Smooth muscle cell (in vitro differentiated cells): ENCODE results near the gene SPSB3. TPM values are rescaled to one million over a fixed set of nuclear protein-coding genes. Genes with fewer than 3 reads are reported as not detected.

Source experiments
- DNase-seq: peaks from one replicate; lab custom pipeline; 2025; ENCODE audit not compliant: unreplicated experiment; lab: John Stamatoyannopoulos, UW
- H2AFZ ChIP-seq: fragments of 200-600 bp; sonication (generic); 2 replicates; pipeline ENCODE4 v1.6.0; 2016; ENCODE audit warnings: antibody characterized with exemption, low read depth, mild to moderate bottlenecking
- H3F3A ChIP-seq: fragments of 200-600 bp; sonication (generic); 2 replicates; pipeline ENCODE4 v1.6.0; 2017; ENCODE audit warnings: antibody characterized with exemption, low read depth
- H3K27ac ChIP-seq: fragments of 200-600 bp; sonication (generic); 2 replicates; pipeline ENCODE4 v1.5.1; 2016; ENCODE audit warnings: low read depth, mild to moderate bottlenecking
- H3K27me3 ChIP-seq: fragments of 200-600 bp; sonication (generic); 2 replicates; pipeline ENCODE4 v1.6.1; 2016; ENCODE audit warnings: low read depth, mild to moderate bottlenecking
- H3K36me3 ChIP-seq: fragments of 200-600 bp; sonication (generic); 2 replicates; pipeline ENCODE4 v1.5.1; 2016; ENCODE audit warnings: low read depth
- H3K4me1 ChIP-seq: fragments of 200-600 bp; sonication (generic); 2 replicates; pipeline ENCODE4 v1.5.1; 2016; ENCODE audit warnings: low read depth
- H3K4me2 ChIP-seq: fragments of 200-600 bp; sonication (generic); 2 replicates; pipeline ENCODE4 v1.6.0; 2016; ENCODE audit warnings: mild to moderate bottlenecking
- H3K4me3 ChIP-seq: fragments of 200-600 bp; sonication (generic); 2 replicates; pipeline ENCODE4 v1.5.1; 2016; ENCODE audit warnings: mild to moderate bottlenecking
- H3K79me2 ChIP-seq: fragments of 200-600 bp; sonication (generic); 2 replicates; pipeline ENCODE4 v1.6.0; 2016; ENCODE audit warnings: low read depth, mild to moderate bottlenecking
- H3K9ac ChIP-seq: fragments of 200-600 bp; sonication (generic); 2 replicates; pipeline ENCODE4 v1.6.0; 2016; ENCODE audit warnings: low read depth
- H3K9me3 ChIP-seq: fragments of 200-600 bp; sonication (generic); replicated peaks from 2 replicates; pipeline ENCODE4 v1.5.1; 2016; ENCODE audit warnings: low read depth
- H4K20me1 ChIP-seq: fragments of 200-600 bp; sonication (generic); 2 replicates; pipeline ENCODE4 v1.6.0; 2016; ENCODE audit warnings: low read depth
- WGBS: methylation state at CpG from one replicate; pipeline ENCODE4 v1.1.7; 2016; ENCODE audit warnings: low lambda C conversion rate; 5-methylcytosine and 5-hydroxymethylcytosine counted together
- polyA plus RNA-seq: library from polyadenylated mRNA; unstranded; fragments of >200 nt; fragmentation: Nextera tagmentation; extraction: Ambion mirVana; gene quantifications from 2 replicates; pipeline ENCODE4 v1.2.1, GENCODE V29; 2016
- total RNA-seq: library from RNA; depleted of rRNA; stranded (reverse); fragments of >200 nt; gene quantifications from 2 replicates; pipeline ENCODE4 v1.2.3, GENCODE V29; 2014
- TF ChIP-seq, protein P1 (sequence below): fragments of 200-600 bp; sonication (generic); IDR thresholded peaks from 2 replicates; pipeline ENCODE4 v1.5.1; 2017; ENCODE audit warnings: borderline replicate concordance, mild to moderate bottlenecking, antibody characterized with exemption; ENCODE audit not compliant: insufficient read depth, poor library complexity, severe bottlenecking

Gene SPSB3
- total and polyA plus RNA-seq, 2 experiments from 2014 or later: 25.1 to 49.8 TPM

DNA sequence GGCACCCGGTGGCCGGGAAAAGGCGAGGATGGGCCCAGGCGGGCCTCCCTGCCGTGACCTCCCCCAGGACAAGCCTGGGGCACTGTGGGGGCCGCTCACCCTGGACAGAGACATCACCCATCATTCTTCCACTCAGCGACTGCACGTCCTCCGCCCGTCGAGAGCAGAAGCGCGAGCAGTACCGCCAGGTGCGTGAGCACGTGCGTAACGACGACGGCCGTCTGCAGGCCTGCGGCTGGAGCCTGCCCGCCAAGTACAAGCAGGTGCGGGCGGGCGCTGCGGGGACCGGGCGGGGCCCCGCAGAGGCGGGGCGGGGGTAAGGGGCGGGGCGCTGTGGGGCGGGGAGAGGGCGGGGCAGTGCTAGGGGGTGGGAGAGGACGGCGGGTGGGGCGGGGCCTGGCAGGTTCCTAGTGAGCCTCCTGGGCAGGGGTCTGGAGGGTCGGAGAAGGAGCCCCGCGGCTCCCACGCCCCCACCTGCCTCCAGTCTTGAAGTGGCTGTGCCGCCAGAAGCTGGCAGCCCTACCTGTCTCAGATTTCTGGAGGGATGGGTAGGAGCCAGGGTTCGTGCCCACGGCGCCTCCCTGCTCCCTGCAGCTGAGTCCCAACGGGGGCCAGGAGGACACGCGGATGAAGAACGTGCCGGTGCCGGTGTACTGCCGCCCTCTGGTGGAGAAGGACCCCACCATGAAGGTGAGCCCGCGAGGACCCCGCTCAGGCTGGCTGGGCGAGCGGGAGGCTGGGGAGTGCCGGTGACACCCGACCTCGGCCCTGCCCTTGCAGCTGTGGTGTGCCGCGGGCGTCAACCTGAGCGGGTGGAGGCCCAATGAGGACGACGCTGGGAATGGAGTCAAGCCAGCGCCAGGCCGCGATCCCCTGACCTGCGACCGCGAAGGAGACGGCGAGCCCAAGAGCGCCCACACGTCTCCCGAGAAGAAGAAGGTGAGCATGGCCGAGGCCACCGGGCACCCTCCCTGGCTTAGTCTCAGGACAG lies 18.6 kb downstream of the SPSB3 start:
- no peak overlapping the region for H3K27ac ChIP-seq
- WGBS: 56% methylated on average over 66 of the region's 81 CpGs
- no peaks in the 10 kb centered on the region for H3K4me1 ChIP-seq
- no peaks in the 10 kb centered on the region for H3F3A ChIP-seq
- H3K9me3 ChIP-seq: no peaks in the 10 kb centered on the region
- H3K9ac ChIP-seq: no peak overlapping the region
- H3K4me2 ChIP-seq: no peak overlapping the region
- no peak for DNase-seq
- TF ChIP-seq, protein P1, sequence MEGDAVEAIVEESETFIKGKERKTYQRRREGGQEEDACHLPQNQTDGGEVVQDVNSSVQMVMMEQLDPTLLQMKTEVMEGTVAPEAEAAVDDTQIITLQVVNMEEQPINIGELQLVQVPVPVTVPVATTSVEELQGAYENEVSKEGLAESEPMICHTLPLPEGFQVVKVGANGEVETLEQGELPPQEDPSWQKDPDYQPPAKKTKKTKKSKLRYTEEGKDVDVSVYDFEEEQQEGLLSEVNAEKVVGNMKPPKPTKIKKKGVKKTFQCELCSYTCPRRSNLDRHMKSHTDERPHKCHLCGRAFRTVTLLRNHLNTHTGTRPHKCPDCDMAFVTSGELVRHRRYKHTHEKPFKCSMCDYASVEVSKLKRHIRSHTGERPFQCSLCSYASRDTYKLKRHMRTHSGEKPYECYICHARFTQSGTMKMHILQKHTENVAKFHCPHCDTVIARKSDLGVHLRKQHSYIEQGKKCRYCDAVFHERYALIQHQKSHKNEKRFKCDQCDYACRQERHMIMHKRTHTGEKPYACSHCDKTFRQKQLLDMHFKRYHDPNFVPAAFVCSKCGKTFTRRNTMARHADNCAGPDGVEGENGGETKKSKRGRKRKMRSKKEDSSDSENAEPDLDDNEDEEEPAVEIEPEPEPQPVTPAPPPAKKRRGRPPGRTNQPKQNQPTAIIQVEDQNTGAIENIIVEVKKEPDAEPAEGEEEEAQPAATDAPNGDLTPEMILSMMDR: peak; percentile 43
- no peaks in the 10 kb centered on the region for H3K27me3 ChIP-seq
- H3K4me3 ChIP-seq: no peak overlapping the region
- H3K36me3 ChIP-seq: no peaks in the 10 kb centered on the region
- no peak overlapping the region for H2AFZ ChIP-seq
- H4K20me1 ChIP-seq: no peaks in the 10 kb centered on the region
- no peaks in the 10 kb centered on the region for H3K79me2 ChIP-seq

DNA sequence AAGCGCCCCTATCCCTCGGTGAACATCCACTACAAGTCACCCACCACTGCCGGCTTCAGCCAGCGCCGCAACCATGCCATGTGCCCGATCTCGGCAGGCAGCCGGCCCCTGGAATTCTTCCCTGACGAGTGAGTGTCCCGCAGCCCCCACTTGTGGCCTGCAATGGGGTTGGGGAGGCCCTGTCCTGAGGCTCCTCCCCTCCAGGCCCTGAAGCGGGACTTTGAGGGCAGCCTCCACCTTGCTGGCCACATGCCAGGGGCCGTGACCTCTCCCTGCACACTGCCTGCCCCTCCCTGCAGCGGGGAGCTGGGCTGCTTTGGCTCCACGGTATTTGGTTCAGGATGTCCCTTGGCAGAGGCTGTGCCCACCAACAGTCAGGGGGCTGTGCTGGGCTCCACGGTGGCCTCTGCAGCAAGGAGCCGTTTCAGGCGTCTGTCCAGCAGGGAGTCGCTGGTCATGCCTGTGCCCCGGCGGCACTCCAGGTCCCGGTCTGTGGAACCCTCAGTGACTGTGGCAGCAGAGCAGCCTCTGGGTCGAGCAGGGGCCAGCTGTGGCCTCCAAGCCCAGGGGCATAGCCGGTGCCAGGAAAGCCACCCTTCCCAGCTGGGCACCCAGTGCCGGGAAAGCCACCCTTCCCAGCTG lies 19.4 kb downstream of the SPSB3 start:
- Histone ChIP-seq H3F3A (no peaks in the 10 kb centered on the region), H3K4me2 (no peak overlapping the region), H3K79me2 (no peaks in the 10 kb centered on the region), H3K36me3 (no peaks in the 10 kb centered on the region), H3K9me3 (no peaks in the 10 kb centered on the region), H3K4me1 (no peaks in the 10 kb centered on the region), H3K9ac (no peak overlapping the region), H3K27ac (no peak overlapping the region), H2AFZ (no peak overlapping the region), H4K20me1 (no peaks in the 10 kb centered on the region), H3K4me3 (no peak overlapping the region), H3K27me3 (no peaks in the 10 kb centered on the region)
- WGBS: 91% methylated on average over 23 of the region's 24 CpGs
- TF ChIP-seq, protein P1: no peak
- no peak for DNase-seq

DNA sequence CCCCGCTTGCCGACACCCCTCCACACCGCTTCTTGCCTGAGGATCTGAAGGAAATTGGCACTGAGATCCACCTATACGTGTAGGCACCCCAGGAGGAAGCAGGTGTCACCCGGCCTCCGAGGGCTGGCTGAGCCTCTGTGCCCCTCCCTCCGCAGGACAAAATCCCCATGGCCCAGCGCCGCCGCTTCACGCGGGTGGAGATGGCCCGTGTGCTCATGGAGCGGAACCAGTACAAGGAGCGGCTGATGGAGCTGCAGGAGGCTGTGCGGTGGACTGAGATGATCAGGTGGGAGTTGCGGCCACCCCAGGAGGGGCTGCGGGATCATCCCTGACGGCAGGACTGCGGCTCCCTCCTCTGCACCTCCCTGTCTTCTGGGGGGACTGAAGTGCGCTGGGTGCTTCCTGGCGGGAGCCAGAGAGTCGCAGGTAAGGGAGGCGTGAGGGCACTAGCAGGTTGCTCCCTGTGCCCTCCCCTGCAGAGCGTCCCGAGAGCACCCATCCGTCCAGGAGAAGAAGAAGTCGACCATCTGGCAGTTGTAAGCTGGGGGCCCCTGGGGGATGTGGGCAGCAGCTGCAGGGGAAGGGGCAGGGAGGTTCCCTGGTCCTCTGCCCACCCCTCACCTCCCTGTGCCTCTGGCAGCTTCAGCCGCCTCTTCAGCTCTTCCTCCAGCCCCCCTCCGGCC lies 20.0 kb downstream of the SPSB3 start:
- H4K20me1 ChIP-seq: no peaks in the 10 kb centered on the region
- 96% methylated on average over 30 of the region's 30 CpGs for WGBS
- H3K36me3 ChIP-seq: no peaks in the 10 kb centered on the region

More for the DNA sequence above, 20.0 kb downstream of the SPSB3 start:
- H3K9ac ChIP-seq: no peak overlapping the region
- H3K27me3 ChIP-seq: no peaks in the 10 kb centered on the region
- H3K27ac ChIP-seq: no peak overlapping the region
- no peak overlapping the region for H3K4me3 ChIP-seq
- DNase-seq: no peak
- H3K9me3 ChIP-seq: no peaks in the 10 kb centered on the region
- no peak overlapping the region for H3K4me2 ChIP-seq
- no peaks in the 10 kb centered on the region for H3K79me2 ChIP-seq
- no peaks in the 10 kb centered on the region for H3K4me1 ChIP-seq
- no peaks in the 10 kb centered on the region for H3F3A ChIP-seq
- no peak overlapping the region for H2AFZ ChIP-seq
- TF ChIP-seq, protein P1: no peak
